IPS-11a (cell line): ENCODE data around the gene UGT2B28.
"Not testable (repeated sequence)": the region's sequence is repeated elsewhere in the genome, so short reads cannot be mapped to it uniquely, and the experiment has no call there.

Experiments used
- H3K4me3 ChIP-seq: one replicate; pipeline ENCODE4 v1.5.1; 2013; ENCODE audit warnings: low read depth, low read length, control low read depth

The UGT2B28 gene

GRCh38 chr4:69343114-69343513 is 62.8 kb downstream of the UGT2B28 start:
- not testable (repeated sequence) for H3K4me3 ChIP-seq

- not testable (repeated sequence) for H3K4me3 ChIP-seq
Measured at GRCh38 chr4:69343558-69344420, 63.5 kb downstream of the UGT2B28 start.
